Measurements from ENCODE around the gene HOXB7. TPM values are rescaled to one million over a fixed set of nuclear protein-coding genes. Genes with fewer than 3 reads are reported as not detected.

Gene HOXB7
- total RNA-seq, 1 experiment from 2014 or later, result not detected

- no peak for TF ChIP-seq AFF4 (CRISPR knock-in tag; IDR thresholded peaks at IDR 0.05; ENCODE audit: borderline replicate concordance)
- TF ChIP-seq ATF2 (CRISPR knock-in tag; IDR thresholded peaks at IDR 0.05; ENCODE audit: borderline replicate concordance, low read depth), result no peak
- TF ChIP-seq TEAD4 (CRISPR knock-in tag; IDR thresholded peaks at IDR 0.05), result no peak
- no peak for TF ChIP-seq IRF2 (CRISPR knock-in tag; IDR thresholded peaks at IDR 0.05; ENCODE audit: borderline replicate concordance, low read depth)
- no peak for TF ChIP-seq STAT6 (CRISPR knock-in tag; conservative IDR thresholded peaks at IDR 0.05; ENCODE audit: low read depth)
- no peak for TF ChIP-seq ZNF416 (CRISPR knock-in tag; IDR thresholded peaks at IDR 0.05)
- TF ChIP-seq ZMAT4 (CRISPR knock-in tag; IDR thresholded peaks at IDR 0.05), result no peak
Measured at GRCh38 chr17:48636177-48637018, 25.6 kb upstream of the HOXB7 start (continued).

- Mint-ChIP-seq H3K4me1 (peaks cover 16% of the 10 kb centered on the region), H3K4me3 (no peak overlapping the region), H3K27me3 (ENCODE audit: low read depth) (peaks cover 100% of the 10 kb centered on the region; the same call in 1 of the 2 replicates), H3K36me3 (no peaks in the 10 kb centered on the region; the same call in 1 of the 2 replicates), H3K27ac (no peak overlapping the region), H3K9me3 (no peaks in the 10 kb centered on the region)
- POLR2A ChIA-PET, result no interaction called here
- no peak for ATAC-seq
- CTCF ChIA-PET, result interaction anchor here (1.5 kb wide), 1 partner anchor 8 kb away, joined by 5 read pairs; the partner anchor contains the start of gene HOXB9
- no peak for TF ChIP-seq IRF1 (CRISPR knock-in tag; IDR thresholded peaks at IDR 0.05)
- no peak for DNase-seq (ENCODE audit: low spot score)
Measured at GRCh38 chr17:48634493-48635208, 23.8 kb upstream of the HOXB7 start.

- ChIA-PET CTCF (interaction anchor here (1.7 to 2.2 kb wide), 2 partner anchors 9 to 91 kb away, joined by 4 to 9 read pairs; no protein-coding TSS in a partner anchor), POLR2A (no interaction called here)
- H3K4me3 Mint-ChIP-seq, result no peak overlapping the region; the same call in 1 of the 2 replicates
- no peak for DNase-seq (ENCODE audit: low spot score)
- H3K4me1 Mint-ChIP-seq, result peaks cover 16% of the 10 kb centered on the region
- no peaks in the 10 kb centered on the region; the same call in 1 of the 2 replicates for H3K36me3 Mint-ChIP-seq
- peak; percentile 16 for ATAC-seq
- peaks cover 100% of the 10 kb centered on the region; the same call in 1 of the 2 replicates for H3K27me3 Mint-ChIP-seq (ENCODE audit: low read depth)
- no peaks in the 10 kb centered on the region for H3K9me3 Mint-ChIP-seq
- 0 out of 2 replicates have a peak, but pooled peaks have one; percentile 27 for TF ChIP-seq USF1 (CRISPR knock-in tag; IDR thresholded peaks at IDR 0.05)
- TF ChIP-seq AFF4 (CRISPR knock-in tag; IDR thresholded peaks at IDR 0.05; ENCODE audit: borderline replicate concordance), result no peak
- TF ChIP-seq FOXP4 (CRISPR knock-in tag; IDR thresholded peaks at IDR 0.05), result 0 out of 2 replicates have a peak, but pooled peaks have one; percentile 36
- H3K27ac Mint-ChIP-seq, result no peak overlapping the region
Measured at GRCh38 chr17:48633266-48633677, 22.5 kb upstream of the HOXB7 start.
